Liver (tissue), 9 donors: Measurements from ENCODE around the gene MCTP1. TPM values are rescaled to one million over a fixed set of nuclear protein-coding genes. Genes with fewer than 3 reads are reported as not detected.

ENCODE experiments used
- DNase-seq: peaks from one replicate; pipeline ENCODE4 v3.0.0-alpha.2; 2017; ENCODE audit warnings: low spot score
- H3K27ac ChIP-seq, 2 donors: one replicate each; pipeline ENCODE4 v1.7.0; 2013; ENCODE audit warnings: inconsistent platforms in 2 of 2, low read length in 2 of 2, control low read depth in 1 of 2, low read depth in 1 of 2, mild to moderate bottlenecking in 1 of 2
- H3K27me3 ChIP-seq, 4 donors: one replicate each; pipeline versions ENCODE4 v1.6.1 to v1.7.0; 2013; ENCODE audit warnings: low read length in 3 of 4, inconsistent platforms in 1 of 4, mild to moderate bottlenecking in 1 of 4, moderate library complexity in 1 of 4; ENCODE audit not compliant: control insufficient read depth in 4 of 4, insufficient read depth in 4 of 4
- H3K36me3 ChIP-seq, 4 donors: one replicate each; pipeline versions ENCODE4 v1.6.1 to v1.7.0; 2013; ENCODE audit warnings: low read length in 3 of 4, mild to moderate bottlenecking in 3 of 4, low read depth in 1 of 4, moderate library complexity in 1 of 4; ENCODE audit not compliant: control insufficient read depth in 4 of 4, insufficient read depth in 3 of 4
- H3K4me1 ChIP-seq, 4 donors: one replicate each; pipeline versions ENCODE4 v1.6.1 to v1.7.0; 2013; ENCODE audit warnings: low read length in 3 of 4, mild to moderate bottlenecking in 3 of 4, moderate library complexity in 1 of 4; ENCODE audit not compliant: control insufficient read depth in 4 of 4, insufficient read depth in 4 of 4
- H3K4me3 ChIP-seq, 3 donors: one replicate each; pipeline versions ENCODE4 v1.6.1 to v1.7.0; 2013; ENCODE audit warnings: low read length in 3 of 3, control low read depth in 1 of 3, low read depth in 1 of 3, mild to moderate bottlenecking in 1 of 3
- H3K9ac ChIP-seq, 2 donors: one replicate each; pipeline ENCODE4 v1.7.0; 2013; ENCODE audit warnings: low read length in 2 of 2, mild to moderate bottlenecking in 2 of 2, moderate library complexity in 2 of 2, control low read depth in 1 of 2, low read depth in 1 of 2
- H3K9me3 ChIP-seq, 4 donors: one replicate each; pipeline versions ENCODE4 v1.6.1 to v1.7.0; 2013; ENCODE audit warnings: low read length in 3 of 4; ENCODE audit not compliant: control insufficient read depth in 4 of 4
- ATF3 ChIP-seq: IDR thresholded peaks from 2 replicates; pipeline ENCODE4 v1.6.1; 2016; ENCODE audit warnings: antibody characterized with exemption
- EGR1 ChIP-seq, 2 donors: IDR thresholded peaks; 2 replicates each; pipeline ENCODE4 v1.6.1; 2016 to 2018; ENCODE audit warnings: antibody characterized with exemption in 2 of 2, low read depth in 2 of 2
- FOXA1 ChIP-seq: IDR thresholded peaks from 2 replicates; pipeline ENCODE4 v1.6.1; 2016; ENCODE audit warnings: antibody characterized with exemption
- FOXA2 ChIP-seq: IDR thresholded peaks from 2 replicates; pipeline ENCODE4 v1.6.1; 2016; ENCODE audit warnings: antibody characterized with exemption
- GABPA ChIP-seq, 2 donors: IDR thresholded peaks in 1 of 2; conservative IDR thresholded peaks in 1 of 2; 2 replicates each; pipeline ENCODE4 v1.6.1; 2016; ENCODE audit warnings: antibody characterized with exemption in 2 of 2, mild to moderate bottlenecking in 1 of 2, moderate library complexity in 1 of 2
- HNF4A ChIP-seq, 2 donors: conservative IDR thresholded peaks; 2 replicates each; pipeline ENCODE4 v1.6.1; 2016; ENCODE audit warnings: antibody characterized with exemption in 2 of 2, mild to moderate bottlenecking in 2 of 2
- JUND ChIP-seq, 2 donors: IDR thresholded peaks; 2 replicates each; pipeline ENCODE4 v1.6.1; 2016; ENCODE audit warnings: antibody characterized with exemption in 2 of 2
- NR2F2 ChIP-seq: IDR thresholded peaks from 2 replicates; pipeline ENCODE4 v1.6.1; 2016; ENCODE audit warnings: antibody characterized with exemption
- RAD21 ChIP-seq, 2 donors: IDR thresholded peaks; 2 replicates each; pipeline ENCODE4 v1.6.1; 2016; ENCODE audit warnings: antibody characterized with exemption in 2 of 2, mild to moderate bottlenecking in 2 of 2
- SP1 ChIP-seq: IDR thresholded peaks from 2 replicates; pipeline ENCODE4 v1.6.1; 2018; ENCODE audit warnings: antibody characterized with exemption, mild to moderate bottlenecking
- TAF1 ChIP-seq: conservative IDR thresholded peaks from 2 replicates; pipeline ENCODE4 v1.6.1; 2016; ENCODE audit warnings: antibody characterized with exemption, mild to moderate bottlenecking
- YY1 ChIP-seq: IDR thresholded peaks from 2 replicates; pipeline ENCODE4 v1.6.1; 2016; ENCODE audit warnings: antibody characterized with exemption, mild to moderate bottlenecking
- ZBTB33 ChIP-seq: IDR thresholded peaks from 2 replicates; pipeline ENCODE4 v1.6.1; 2016; ENCODE audit warnings: antibody characterized with exemption
- WGBS: extraction: QIAGEN DNeasy Blood & Tissue Kit; methylation state at CpG from one replicate; pipeline ENCODE4 v1.1.7; 2013; 5-methylcytosine and 5-hydroxymethylcytosine counted together
- polyA plus RNA-seq, 2 donors: library from polyadenylated mRNA; stranded (reverse) in 1 of 2; unstranded in 1 of 2; fragments of 200-250 nt in 1 of 2; fragments of >200 nt in 1 of 2; fragmentation: Nextera tagmentation in 1 of 2; extraction: Ambion mirVana in 1 of 2; gene quantifications; one replicate each; pipeline versions ENCODE4 v1.2.1 to v1.2.3, GENCODE V29; 2013 to 2015
- total RNA-seq, 2 donors: library from RNA; depleted of rRNA; stranded (reverse); fragments of >200 nt; gene quantifications; one replicate each; pipeline ENCODE4 v1.2.3, GENCODE V29; 2014
- donor health status: healthy.
- donor health status: healthy.
- donor health status: healthy.
- donor health status: healthy.
- donor health status: healthy.

Gene MCTP1
- total and polyA plus RNA-seq, 4 donors = 0.67 to 7.6 (median 4.3) TPM

- WGBS = 74% methylated on average over 4 of the region's 4 CpGs
These were observed 170.6 kb downstream of the MCTP1 start for GRCh38 chr5:95114305-95114704.

GRCh38 chr5:95113489-95113888 lies 171.4 kb downstream of the MCTP1 start:
- Histone ChIP-seq H3K4me1 (no peaks in the 10 kb centered on the region), H3K4me3 (no peak overlapping the region), H3K9me3 (no peaks in the 10 kb centered on the region), H3K27ac (no peak overlapping the region), H3K36me3 (no peaks in the 10 kb centered on the region), H3K9ac (no peak overlapping the region), H3K27me3 (no peaks in the 10 kb centered on the region)
- no peak for DNase-seq
- WGBS = 43% methylated on average over 4 of the region's 4 CpGs
- no peak for TF ChIP-seq YY1
- TF ChIP-seq ATF3 = no peak
- TF ChIP-seq FOXA1 = no peak
- no peak for TF ChIP-seq FOXA2
- TF ChIP-seq HNF4A (conservative IDR thresholded peaks at IDR 0.05) = no peak
- no peak for TF ChIP-seq GABPA (IDR thresholded peaks at IDR 0.05 in 1 of 2, conservative IDR thresholded peaks at IDR 0.05 in 1 of 2)
- TF ChIP-seq SP1 = no peak
- no peak for TF ChIP-seq EGR1 (IDR thresholded peaks at IDR 0.05; ENCODE audit: low read depth in 2 of 2)
- TF ChIP-seq ZBTB33 = no peak

More at GRCh38 chr5:95114305-95114704, 170.6 kb downstream of the MCTP1 start:
- Histone ChIP-seq H3K27me3 (no peaks in the 10 kb centered on the region), H3K36me3 (no peaks in the 10 kb centered on the region), H3K9ac (no peak overlapping the region), H3K4me1 (no peaks in the 10 kb centered on the region), H3K4me3 (no peak overlapping the region), H3K9me3 (no peaks in the 10 kb centered on the region), H3K27ac (no peak overlapping the region)
- DNase-seq = no peak
- TF ChIP-seq SP1 (no peak), RAD21 (IDR thresholded peaks at IDR 0.05) (no peak), NR2F2 (no peak), JUND (IDR thresholded peaks at IDR 0.05) (no peak), TAF1 (no peak), HNF4A (conservative IDR thresholded peaks at IDR 0.05) (no peak), ZBTB33 (no peak)

GRCh38 chr5:95111141-95111540 lies 173.8 kb downstream of the MCTP1 start:
- TF ChIP-seq EGR1 (IDR thresholded peaks at IDR 0.05; ENCODE audit: low read depth in 2 of 2) = no peak
- Histone ChIP-seq H3K4me1 (no peaks in the 10 kb centered on the region), H3K27ac (no peak overlapping the region), H3K9ac (no peak overlapping the region), H3K27me3 (peaks cover 0 to 3% (median 0%) of the 10 kb centered on the region in 4 donors), H3K9me3 (no peaks in the 10 kb centered on the region), H3K36me3 (no peaks in the 10 kb centered on the region), H3K4me3 (no peak overlapping the region)
- no peak for DNase-seq
